UCSD-AML1 (cell line): Measurements from ENCODE around the gene SMARCAD1.
A peak's percentile ranks its signal among the peaks of the same experiment; 100 is the strongest.
"Not testable (repeated sequence)": the region's sequence is repeated elsewhere in the genome, so short reads cannot be mapped to it uniquely, and the experiment has no call there.

Experiments
- DNase-seq: peaks from one replicate; lab custom pipeline; 2025; ENCODE audit not compliant: unreplicated experiment; lab: John Stamatoyannopoulos, UW

SMARCAD1 gene

DNA sequence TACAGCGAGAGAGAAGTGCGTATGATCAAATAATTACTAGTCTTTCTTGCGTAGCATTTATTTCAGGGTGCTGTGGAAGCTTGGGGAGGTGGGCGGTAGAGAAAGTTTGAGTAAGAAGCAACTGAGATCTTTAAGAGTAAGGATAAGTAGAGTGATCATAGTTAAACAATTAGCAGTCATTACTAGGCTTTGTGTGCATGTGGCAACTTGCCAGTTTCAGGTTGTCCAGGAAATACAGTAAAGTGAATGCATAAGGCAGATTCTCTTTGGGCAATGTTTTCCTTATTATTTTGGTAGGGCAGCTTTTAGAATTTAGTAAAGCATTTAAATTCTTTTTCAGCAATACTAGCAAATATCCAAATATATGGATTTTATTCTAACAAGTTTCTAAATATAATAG is 78.0 kb downstream of the SMARCAD1 start:
- no peak for DNase-seq

DNA sequence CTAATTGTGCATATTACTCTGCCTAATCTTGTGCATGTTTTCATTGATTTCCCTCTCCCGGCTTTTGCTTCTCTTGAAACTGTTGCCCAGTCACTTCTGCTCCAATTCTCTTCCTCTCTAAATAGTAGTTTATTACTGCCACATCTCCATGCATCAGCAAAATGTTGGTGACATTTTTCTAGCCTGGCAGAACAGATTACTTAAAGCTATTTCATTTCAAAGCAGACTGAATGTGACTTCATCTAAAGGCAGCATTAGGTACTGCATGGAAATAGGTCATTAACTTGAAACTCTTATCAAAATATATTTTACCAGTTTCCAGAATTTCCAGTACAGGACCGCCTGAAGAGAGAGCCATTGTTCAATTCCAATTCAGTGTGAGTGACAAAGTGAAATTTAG is 82.6 kb downstream of the SMARCAD1 start:
- DNase-seq, result no peak

DNA sequence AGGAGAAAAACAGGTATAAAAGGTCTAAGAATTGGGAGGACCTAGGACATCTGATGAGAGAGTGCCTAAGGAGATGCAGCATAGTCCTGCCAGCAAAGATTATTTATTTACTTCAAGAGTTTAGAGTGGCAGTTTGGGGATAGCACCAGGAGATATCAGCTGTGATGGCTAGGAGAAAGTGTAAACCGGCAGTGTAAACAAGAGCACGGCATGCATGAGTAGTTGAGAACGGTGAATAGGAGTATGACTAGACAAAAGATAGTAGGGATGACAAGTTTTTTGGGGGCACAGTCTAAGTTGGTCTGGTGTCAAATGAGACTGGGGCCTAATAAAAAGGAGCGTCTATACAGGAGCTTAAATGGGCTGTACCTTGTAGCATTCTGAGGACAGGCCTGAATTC is 86.3 kb downstream of the SMARCAD1 start:
- DNase-seq, result not testable (repeated sequence)

DNA sequence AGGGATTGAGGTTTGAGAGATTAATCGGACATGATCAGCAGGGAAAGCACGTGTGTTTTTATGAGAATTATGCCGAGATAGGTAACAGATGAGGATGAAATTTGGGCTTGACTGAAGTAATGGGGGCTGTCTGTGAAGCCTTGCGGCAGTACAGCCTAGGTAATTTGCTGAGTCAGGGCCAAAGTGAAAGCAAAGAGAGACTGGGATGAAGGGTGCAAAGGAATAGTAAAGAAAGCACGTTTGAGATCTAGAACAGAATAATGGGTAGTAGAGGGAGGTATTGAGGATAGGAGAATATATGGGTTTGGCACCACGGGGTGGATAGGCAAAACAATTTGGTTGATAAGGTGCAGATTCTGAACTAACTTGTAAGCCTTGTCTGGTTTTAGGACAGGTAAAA is 87.8 kb downstream of the SMARCAD1 start:
- not testable (repeated sequence) for DNase-seq

DNA sequence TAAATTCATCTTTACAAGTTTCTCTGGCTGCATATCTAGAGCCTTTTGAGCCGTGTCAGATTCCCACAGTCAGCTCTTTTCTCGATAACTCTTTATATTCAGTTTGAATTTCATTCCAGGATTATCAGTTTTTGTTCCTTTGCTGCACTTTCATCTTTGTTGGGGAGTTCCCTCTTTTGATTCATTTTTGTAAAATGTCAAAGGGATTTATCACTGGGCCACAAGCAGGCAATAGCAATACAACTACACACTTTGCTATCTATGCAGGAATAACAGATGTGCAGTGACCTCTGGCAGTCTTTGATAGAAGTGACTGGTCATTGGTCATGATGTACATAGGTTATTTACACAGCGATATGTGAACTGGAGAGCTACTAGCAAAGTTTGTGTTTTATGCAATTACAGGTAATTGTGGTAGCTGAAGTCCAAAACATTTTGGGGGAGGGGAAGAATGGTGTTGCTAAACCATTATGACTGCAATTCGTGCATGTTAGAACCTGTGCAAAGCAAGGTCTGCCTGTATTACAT is 91.1 kb downstream of the SMARCAD1 start:
- DNase-seq, result no peak

DNA sequence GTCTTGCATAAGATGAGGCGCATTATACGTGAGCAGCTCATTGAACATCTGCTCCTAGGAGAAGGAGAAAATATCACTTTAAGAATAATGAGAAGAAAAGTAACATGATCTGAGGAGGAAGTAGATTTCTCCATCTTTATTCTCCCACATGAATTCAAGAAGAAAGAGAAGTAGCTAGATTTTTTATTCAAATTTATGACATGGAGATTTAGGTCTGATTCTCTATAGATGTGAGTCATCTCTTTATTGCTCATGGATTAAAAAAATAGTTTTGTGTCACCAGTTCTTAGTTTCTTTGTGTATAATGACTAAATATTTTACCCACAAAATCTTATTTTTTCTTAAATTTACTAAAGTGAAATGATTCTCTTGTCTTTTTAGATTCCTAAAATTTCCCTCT is 94.5 kb downstream of the SMARCAD1 start:
- DNase-seq, result no peak

DNA sequence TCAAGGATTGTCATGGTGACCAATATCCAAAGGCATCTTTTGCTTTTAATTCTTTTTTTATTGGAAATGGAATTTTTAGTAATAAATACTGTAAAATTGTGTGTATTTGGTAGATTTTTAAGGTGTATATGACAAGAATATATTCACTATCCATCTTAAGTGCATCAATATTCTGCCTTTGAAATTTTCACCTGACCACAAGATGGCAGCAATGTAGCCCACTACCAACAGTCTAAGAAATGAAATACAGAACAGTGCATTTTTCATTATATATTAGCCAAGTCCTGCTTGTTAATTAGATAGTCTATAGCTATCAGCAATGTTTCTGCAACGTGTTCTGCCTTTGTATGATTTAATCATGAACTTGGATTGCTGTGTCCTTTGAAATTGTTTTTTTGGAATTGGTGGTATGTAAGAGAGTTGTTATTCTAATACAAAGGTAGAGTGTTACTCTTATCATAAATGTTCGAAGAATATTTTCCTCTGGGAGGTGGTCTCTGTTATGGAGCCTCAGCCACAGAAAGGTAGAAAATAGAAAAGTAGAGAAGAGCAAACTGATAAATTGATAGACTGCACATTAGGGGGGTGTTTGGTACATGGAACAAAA is 96.8 kb downstream of the SMARCAD1 start:
- DNase-seq, result no peak

DNA sequence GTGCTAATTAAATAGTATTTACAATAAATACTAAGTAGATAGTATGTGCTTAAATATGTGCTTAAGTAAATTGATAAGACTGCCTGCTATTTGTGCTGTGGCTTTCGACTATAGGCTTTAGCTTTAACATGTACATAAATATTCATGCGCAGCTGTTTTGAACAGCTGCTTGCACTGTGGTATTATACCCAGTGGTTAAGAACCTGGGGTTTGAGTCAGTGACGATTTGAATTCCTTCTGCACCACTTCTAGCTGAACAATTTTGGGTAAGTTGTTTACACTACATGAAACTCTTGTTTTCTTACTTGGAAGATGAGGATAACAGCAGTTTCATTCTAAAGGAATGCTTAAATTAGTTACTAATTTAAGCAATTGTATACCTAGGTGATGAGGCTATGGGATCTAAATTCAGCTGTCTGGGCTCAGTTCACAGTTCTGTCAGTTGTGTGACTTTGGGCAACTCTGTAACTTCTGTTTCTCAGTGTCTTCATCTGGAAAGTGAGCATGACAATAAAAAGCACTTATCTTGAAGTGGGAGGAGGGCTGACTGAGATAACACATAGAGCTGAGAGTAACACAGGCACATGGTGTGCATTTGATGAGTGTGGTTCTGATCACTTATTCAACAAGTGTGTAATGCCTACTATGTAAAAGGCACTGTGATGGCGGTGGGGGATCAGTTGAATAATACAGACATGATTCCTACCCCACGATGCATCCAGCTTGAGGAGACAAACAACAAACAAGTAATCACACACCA is 98.0 kb downstream of the SMARCAD1 start:
- DNase-seq, result no peak

DNA sequence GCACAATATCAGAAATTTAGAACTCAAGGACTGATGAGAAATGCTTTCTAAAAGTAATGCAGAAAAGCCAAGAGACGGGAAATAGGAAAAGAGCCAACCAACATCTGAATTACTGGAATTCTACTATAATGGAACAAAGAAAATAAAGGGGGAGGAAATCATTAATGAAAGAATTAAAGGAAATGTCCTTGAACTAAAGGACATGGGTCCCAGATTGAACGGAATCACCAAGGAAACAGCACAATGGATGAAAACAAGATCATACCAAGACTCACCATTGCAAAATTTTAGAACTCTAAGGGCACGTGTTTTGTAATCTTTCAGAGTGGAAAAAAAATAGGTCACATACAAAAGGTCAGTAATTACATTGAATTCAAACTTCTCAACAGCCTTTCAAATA is 99.0 kb downstream of the SMARCAD1 start:
- DNase-seq, result no peak

DNA sequence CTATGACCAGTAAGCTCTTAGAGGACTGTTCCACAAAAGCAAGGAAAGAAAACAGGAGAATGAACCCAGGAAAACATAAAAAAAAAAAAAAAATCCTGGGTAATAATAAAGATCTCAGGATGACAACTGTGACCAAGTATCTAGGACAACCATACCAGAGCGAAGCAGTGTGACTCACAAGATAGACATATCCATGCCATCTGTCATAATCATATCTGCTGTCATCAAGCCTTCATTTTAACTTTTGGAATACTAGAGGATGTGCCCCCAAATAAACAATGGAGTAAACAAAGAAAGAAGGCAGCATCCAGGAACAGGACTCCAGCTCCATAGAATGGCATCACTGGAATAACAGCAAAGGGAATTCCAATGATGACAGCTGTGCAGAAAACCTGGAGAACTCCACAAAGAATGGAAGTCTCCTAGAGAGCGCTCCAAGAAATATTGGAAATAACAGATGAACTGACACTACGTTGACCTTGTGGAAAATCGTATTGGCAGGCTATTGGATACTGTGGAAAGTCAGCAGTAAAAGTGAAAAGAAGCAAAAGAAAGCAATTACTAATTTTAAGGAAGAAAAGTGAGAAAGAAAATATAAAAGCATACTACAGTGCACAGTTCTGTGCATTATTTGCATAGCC is 99.7 kb downstream of the SMARCAD1 start:
- no peak for DNase-seq

DNA sequence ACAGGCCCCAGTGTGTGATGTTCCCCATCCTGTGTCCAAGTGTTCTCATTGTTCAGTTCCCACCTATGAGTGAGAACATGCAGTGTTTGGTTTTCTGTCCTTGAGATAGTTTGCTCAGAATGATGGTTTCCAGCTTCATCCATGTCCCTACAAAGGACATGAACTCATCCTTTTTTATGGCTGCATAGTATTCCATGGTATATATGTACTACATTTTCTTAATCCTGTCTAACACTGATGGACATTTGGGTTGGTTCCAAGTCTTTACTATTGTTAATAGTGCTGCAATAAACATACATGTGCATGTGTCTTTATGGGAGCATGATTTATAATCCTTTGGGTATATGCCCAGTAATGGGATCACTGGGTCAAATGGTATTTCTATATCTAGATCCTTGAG is 112.3 kb downstream of the SMARCAD1 start:
- DNase-seq, result not testable (repeated sequence)

DNA sequence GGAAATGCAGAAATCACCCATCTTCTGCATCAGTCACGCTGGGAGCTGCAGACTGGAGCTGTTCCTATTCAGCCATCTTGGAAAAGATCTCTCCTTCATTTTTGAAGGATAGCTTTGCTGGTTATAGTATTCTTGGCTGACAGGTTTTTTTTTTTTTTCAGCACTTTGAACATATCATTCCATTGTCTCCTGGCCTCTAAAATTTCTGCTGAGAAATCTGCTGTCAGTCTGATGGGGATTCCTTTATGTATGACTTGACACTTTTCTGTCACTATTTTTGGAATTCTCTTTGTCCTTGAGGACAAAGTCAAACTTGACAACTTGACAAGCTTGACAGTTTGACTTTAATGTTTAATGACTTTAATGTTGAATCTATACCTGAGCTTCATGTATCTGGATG is 118.2 kb downstream of the SMARCAD1 start:
- no peak for DNase-seq

DNA sequence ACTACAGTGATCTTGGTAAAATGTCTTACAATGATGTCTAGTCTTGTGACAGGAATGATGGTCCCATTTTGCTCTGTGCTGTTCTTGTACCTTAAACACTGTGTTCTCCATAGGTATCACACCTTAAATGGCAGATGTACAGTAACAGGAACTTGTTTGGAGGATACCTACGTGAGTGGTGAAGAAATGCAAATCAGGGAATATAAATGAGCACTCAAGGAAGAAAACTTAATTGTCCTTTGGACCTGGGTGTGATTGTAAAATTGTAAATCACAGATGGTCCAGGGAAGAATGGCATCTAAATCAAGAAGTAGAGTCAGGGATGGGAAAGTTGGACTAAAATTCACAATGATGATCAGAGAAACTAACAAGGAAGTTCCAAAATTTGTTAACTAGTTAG is 122.3 kb downstream of the SMARCAD1 start:
- no peak for DNase-seq

DNA sequence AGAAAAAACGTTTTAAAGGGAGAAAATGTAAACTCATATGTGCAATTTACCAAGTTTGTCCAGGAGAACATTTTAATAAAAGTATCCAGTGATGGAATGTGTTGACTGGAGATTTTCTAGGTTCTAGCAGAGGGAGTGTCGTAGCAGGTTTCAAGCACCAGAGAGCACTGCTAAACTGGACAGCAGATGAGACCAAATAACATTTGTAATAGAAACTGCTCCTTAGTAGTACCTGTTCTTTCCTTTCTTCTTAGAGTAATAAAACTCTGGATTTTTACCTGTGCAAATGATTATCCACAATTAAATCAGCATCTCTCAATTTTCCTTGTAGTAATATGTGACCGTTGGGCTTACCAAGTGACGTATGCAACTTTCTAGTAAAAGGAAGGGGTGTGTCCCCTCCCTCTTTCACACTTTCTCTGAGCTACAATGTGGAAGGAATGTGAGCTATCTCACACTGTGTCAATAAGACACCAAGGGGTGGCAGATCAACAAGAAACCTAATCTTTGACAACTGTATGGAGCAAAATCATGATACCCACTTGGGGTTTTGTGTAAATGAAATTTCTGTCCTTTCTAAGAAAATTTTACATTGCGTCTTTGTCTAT is 125.4 kb downstream of the SMARCAD1 start:
- peak; percentile 4 for DNase-seq

DNA sequence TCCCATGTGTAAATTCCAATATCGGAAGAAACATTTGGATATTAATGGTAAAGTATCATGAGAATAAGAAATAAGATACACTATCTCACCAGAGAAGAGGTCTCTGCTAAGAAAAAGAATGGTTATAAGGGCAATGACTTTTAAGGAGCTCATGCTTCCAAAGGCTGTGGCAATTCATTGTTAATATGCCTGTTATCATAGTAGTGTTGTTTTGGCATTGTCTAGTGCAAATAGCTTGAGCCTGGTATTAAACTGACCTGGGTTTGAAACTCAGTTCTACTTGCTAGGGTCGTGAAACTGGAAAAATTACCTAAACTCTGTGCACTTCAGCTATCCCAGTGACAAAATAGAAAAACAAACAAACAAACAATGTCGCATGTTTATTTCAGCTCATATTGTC is 126.2 kb downstream of the SMARCAD1 start:
- DNase-seq, result no peak

DNA sequence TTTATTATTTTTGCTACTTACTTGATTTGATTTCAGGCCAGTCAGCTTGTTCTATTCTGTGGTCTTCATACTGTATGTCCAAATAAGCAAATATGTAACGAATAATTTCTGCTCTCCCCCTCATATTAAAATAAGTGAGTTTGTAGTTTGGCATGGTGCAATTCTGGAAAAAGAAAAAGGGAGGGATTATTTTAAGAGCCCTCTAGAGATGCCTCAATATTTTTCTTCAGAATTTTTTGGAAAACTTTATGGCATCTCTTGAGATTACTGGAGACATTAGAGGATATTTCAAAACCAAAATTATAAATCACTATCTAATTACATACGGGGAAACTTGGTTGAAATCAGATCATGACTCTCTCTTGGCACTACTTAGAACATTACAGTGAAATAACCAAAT is 126.8 kb downstream of the SMARCAD1 start:
- DNase-seq, result no peak

DNA sequence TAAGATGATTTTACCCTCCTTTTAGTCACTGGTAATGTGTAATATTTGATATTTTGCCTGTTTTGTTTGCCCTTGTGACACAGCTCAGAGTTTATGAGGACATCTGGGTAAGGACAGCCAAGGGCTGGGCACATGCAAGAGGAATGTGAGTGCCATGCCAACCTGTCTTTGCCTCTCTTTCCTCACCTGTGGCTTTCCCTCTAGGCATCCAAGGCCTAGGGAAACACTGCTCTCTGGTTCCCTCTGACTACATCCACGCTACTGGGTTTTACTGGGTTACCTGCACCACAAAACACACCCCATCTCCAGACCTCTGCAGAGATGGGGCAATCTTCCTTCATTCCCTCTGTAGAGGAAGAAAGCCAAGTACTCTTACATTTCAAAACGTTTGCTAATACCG is 127.3 kb downstream of the SMARCAD1 start:
- DNase-seq, result no peak

DNA sequence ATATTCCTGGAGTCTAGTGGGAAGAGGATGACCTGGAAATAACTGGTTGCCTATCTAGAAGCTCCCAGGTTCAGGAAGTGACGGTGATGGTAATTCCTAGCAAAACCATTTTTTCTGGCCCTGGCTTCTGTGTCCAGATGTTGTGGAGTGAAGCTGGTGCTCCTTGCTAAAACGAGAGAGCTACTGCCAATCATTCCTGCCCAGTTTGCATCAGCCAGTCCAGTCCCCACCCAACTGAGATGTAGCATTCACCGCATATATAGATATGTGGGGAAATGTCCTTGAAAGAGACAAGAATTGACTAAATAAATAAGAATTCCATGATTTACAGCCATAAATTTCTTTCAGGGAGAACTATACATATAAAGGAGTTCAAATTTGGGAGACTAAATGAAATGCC is 128.6 kb downstream of the SMARCAD1 start:
- no peak for DNase-seq

DNA sequence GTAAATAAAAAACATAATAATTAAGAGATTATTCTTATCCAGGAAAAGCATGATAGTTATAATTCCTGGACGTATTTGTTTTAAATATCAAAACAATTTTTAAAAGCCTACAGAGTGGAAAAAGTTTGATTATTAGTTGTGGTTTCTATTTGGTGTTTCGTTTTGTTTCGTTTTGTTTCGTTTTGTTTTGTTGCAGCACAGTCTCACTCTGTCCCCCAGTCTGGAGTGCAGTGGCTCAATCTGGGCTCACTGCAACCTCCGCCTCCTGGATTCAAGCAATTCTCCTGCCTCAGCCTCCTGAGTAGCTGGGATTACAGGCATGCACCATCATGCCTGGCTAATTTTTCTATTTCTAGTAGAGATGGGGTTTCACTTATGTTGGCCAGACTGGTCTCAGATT is 129.1 kb downstream of the SMARCAD1 start:
- not testable (repeated sequence) for DNase-seq

DNA sequence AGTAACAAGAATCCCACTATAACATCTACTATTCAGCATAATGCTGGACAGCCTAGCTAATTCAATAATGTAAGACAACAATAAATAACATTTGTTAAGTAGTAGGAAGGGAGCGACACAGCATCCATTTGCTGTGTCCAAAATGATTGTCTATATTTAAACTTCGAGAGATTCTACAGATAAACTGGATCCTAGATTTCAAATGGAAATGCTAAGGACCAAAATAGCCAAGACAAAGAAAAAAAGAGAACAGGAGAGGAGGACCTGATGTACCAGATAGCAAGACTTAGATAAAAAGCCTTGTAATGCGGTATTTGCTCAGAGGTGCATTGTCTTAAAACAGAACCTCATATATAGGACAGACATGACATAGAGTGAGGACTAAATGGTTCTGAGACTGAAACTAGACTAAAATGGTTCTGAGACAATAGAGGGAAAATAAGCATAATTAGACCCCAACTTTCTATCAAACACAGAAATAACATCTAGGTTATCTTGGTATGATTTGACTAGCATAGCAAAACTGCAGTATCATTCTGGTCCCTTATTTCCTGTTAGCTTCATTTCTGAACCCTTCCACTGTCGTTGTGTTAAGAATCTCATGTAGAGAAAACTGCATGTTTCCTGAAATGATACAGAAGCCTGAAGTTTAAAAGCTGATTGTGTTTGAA is 131.2 kb downstream of the SMARCAD1 start:
- no peak for DNase-seq

DNA sequence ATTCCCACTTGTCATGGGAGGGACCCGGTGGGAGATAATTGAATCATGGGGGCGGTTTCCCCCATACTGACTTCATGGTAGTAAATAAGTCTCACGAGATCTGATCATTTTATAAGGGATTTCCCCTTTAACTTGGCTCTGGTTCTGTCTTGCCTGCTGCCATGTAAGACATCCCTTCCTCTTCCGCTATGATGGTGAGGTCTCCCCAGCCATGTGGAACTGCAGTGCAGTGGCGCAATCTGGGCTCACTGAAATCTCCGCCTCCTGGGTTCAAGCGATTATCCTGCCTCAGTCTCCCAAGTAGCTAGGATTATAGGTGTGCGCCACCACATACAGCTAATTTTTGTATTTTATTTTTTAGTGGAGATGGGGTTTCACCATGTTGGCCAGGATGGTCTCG is 132.1 kb downstream of the SMARCAD1 start:
- DNase-seq, result peak; percentile 12
